ENCODE measurements around the gene LCN1.

The LCN1 gene

GRCh38 chr9:135555203-135555602 lies 34.0 kb downstream of the LCN1 start:
- Histone ChIP-seq H3K27me3 (ENCODE audit: insufficient read depth, low read length) (no peaks in the 10 kb centered on the region), H3K4me3 (ENCODE audit: low read length) (no peak overlapping the region), H3K4me1 (ENCODE audit: insufficient read depth, low read length) (no peaks in the 10 kb centered on the region), H3K9me3 (ENCODE audit: insufficient read depth, low read depth, low read length) (no peaks in the 10 kb centered on the region), H3K27ac (ENCODE audit: low read depth, low read length) (no peak overlapping the region), H3K36me3 (ENCODE audit: insufficient read depth, low read length) (no peaks in the 10 kb centered on the region), H3K9ac (ENCODE audit: low read depth, low read length) (no peak overlapping the region)
- WGBS: 93% methylated on average over 5 of the region's 5 CpGs

GRCh38 chr9:135555910-135556309 lies 34.7 kb downstream of the LCN1 start:
- H3K27ac ChIP-seq (ENCODE audit: low read depth, low read length): no peak overlapping the region
- H3K4me1 ChIP-seq (ENCODE audit: insufficient read depth, low read length): no peaks in the 10 kb centered on the region

GRCh38 chr9:135559606-135560005 lies 38.4 kb downstream of the LCN1 start:
- no peak overlapping the region for H3K27ac ChIP-seq (ENCODE audit: low read depth, low read length)
- WGBS: 89% methylated on average over 11 of the region's 11 CpGs
- no peaks in the 10 kb centered on the region for H3K4me1 ChIP-seq (ENCODE audit: insufficient read depth, low read length)
- H3K4me3 ChIP-seq (ENCODE audit: low read length): no peak overlapping the region
- H3K27me3 ChIP-seq (ENCODE audit: insufficient read depth, low read length): no peaks in the 10 kb centered on the region
- no peaks in the 10 kb centered on the region for H3K36me3 ChIP-seq (ENCODE audit: insufficient read depth, low read length)
- no peaks in the 10 kb centered on the region for H3K9me3 ChIP-seq (ENCODE audit: insufficient read depth, low read depth, low read length)
- H3K9ac ChIP-seq (ENCODE audit: low read depth, low read length): no peak overlapping the region

More at GRCh38 chr9:135555910-135556309, 34.7 kb downstream of the LCN1 start:
- WGBS: 88% methylated on average over 16 of the region's 16 CpGs
- H3K9me3 ChIP-seq (ENCODE audit: insufficient read depth, low read depth, low read length): no peaks in the 10 kb centered on the region
- no peak overlapping the region for H3K4me3 ChIP-seq (ENCODE audit: low read length)
- no peaks in the 10 kb centered on the region for H3K27me3 ChIP-seq (ENCODE audit: insufficient read depth, low read length)
- no peaks in the 10 kb centered on the region for H3K36me3 ChIP-seq (ENCODE audit: insufficient read depth, low read length)
- no peak overlapping the region for H3K9ac ChIP-seq (ENCODE audit: low read depth, low read length)

- Histone ChIP-seq H3K36me3 (ENCODE audit: insufficient read depth, low read length) (no peaks in the 10 kb centered on the region), H3K4me1 (ENCODE audit: insufficient read depth, low read length) (no peaks in the 10 kb centered on the region), H3K4me3 (ENCODE audit: low read length) (no peak within 1 kb of the TSS), H3K27me3 (ENCODE audit: insufficient read depth, low read length) (no peaks in the 10 kb centered on the region), H3K27ac (ENCODE audit: low read depth, low read length) (no peak within 1 kb of the TSS), H3K9ac (ENCODE audit: low read depth, low read length) (no peak within 1 kb of the TSS), H3K9me3 (ENCODE audit: insufficient read depth, low read depth, low read length) (no peaks in the 10 kb centered on the region)
- 91% methylated on average over 20 of the region's 20 CpGs for WGBS
Observed at GRCh38 chr9:135561391-135562234, 40.4 kb downstream of the LCN1 start, which contains the start of gene PAEP. PAEP (plus strand) TSS chr9:135561756.

- Histone ChIP-seq H3K36me3 (ENCODE audit: insufficient read depth, low read length) (no peaks in the 10 kb centered on the region), H3K4me3 (ENCODE audit: low read length) (no peak overlapping the region), H3K27me3 (ENCODE audit: insufficient read depth, low read length) (no peaks in the 10 kb centered on the region), H3K27ac (ENCODE audit: low read depth, low read length) (no peak overlapping the region), H3K9me3 (ENCODE audit: insufficient read depth, low read depth, low read length) (no peaks in the 10 kb centered on the region), H3K9ac (ENCODE audit: low read depth, low read length) (no peak overlapping the region), H3K4me1 (ENCODE audit: insufficient read depth, low read length) (no peaks in the 10 kb centered on the region)
- 95% methylated on average over 17 of the region's 17 CpGs for WGBS
Observed at GRCh38 chr9:135562235-135562745, 41.0 kb downstream of the LCN1 start.

GRCh38 chr9:135563039-135563476 lies 41.8 kb downstream of the LCN1 start:
- H3K27me3 ChIP-seq (ENCODE audit: insufficient read depth, low read length): no peaks in the 10 kb centered on the region
- H3K4me1 ChIP-seq (ENCODE audit: insufficient read depth, low read length): no peaks in the 10 kb centered on the region
- no peaks in the 10 kb centered on the region for H3K36me3 ChIP-seq (ENCODE audit: insufficient read depth, low read length)
- no peak overlapping the region for H3K4me3 ChIP-seq (ENCODE audit: low read length)
- H3K9me3 ChIP-seq (ENCODE audit: insufficient read depth, low read depth, low read length): no peaks in the 10 kb centered on the region
- no peak overlapping the region for H3K27ac ChIP-seq (ENCODE audit: low read depth, low read length)
- 88% methylated on average over 1 of the region's 1 CpG for WGBS
- no peak overlapping the region for H3K9ac ChIP-seq (ENCODE audit: low read depth, low read length)

GRCh38 chr9:135563858-135564257 lies 42.6 kb downstream of the LCN1 start:
- Histone ChIP-seq H3K9ac (ENCODE audit: low read depth, low read length) (no peak overlapping the region), H3K4me3 (ENCODE audit: low read length) (no peak overlapping the region), H3K27ac (ENCODE audit: low read depth, low read length) (no peak overlapping the region), H3K9me3 (ENCODE audit: insufficient read depth, low read depth, low read length) (no peaks in the 10 kb centered on the region; the same call in 1 of the 2 replicates), H3K4me1 (ENCODE audit: insufficient read depth, low read length) (no peaks in the 10 kb centered on the region), H3K36me3 (ENCODE audit: insufficient read depth, low read length) (no peaks in the 10 kb centered on the region), H3K27me3 (ENCODE audit: insufficient read depth, low read length) (no peaks in the 10 kb centered on the region)
- WGBS: 94% methylated on average over 12 of the region's 12 CpGs

GRCh38 chr9:135565141-135565628 lies 43.9 kb downstream of the LCN1 start:
- Histone ChIP-seq H3K27me3 (ENCODE audit: insufficient read depth, low read length) (no peaks in the 10 kb centered on the region), H3K4me1 (ENCODE audit: insufficient read depth, low read length) (no peaks in the 10 kb centered on the region), H3K4me3 (ENCODE audit: low read length) (no peak overlapping the region), H3K9me3 (ENCODE audit: insufficient read depth, low read depth, low read length) (peaks cover 11% of the 10 kb centered on the region), H3K9ac (ENCODE audit: low read depth, low read length) (no peak overlapping the region), H3K27ac (ENCODE audit: low read depth, low read length) (no peak overlapping the region), H3K36me3 (ENCODE audit: insufficient read depth, low read length) (no peaks in the 10 kb centered on the region)
- 88% methylated on average over 9 of the region's 9 CpGs for WGBS

GRCh38 chr9:135565636-135566035 lies 44.4 kb downstream of the LCN1 start:
- 90% methylated on average over 8 of the region's 8 CpGs for WGBS
- no peak overlapping the region for H3K27ac ChIP-seq (ENCODE audit: low read depth, low read length)

GRCh38 chr9:135566552-135566951 lies 45.3 kb downstream of the LCN1 start:
- Histone ChIP-seq H3K27ac (ENCODE audit: low read depth, low read length) (no peak overlapping the region), H3K9me3 (ENCODE audit: insufficient read depth, low read depth, low read length) (peaks cover 11% of the 10 kb centered on the region), H3K36me3 (ENCODE audit: insufficient read depth, low read length) (no peaks in the 10 kb centered on the region), H3K9ac (ENCODE audit: low read depth, low read length) (no peak overlapping the region), H3K4me1 (ENCODE audit: insufficient read depth, low read length) (no peaks in the 10 kb centered on the region), H3K4me3 (ENCODE audit: low read length) (no peak overlapping the region), H3K27me3 (ENCODE audit: insufficient read depth, low read length) (no peaks in the 10 kb centered on the region)
- WGBS: 95% methylated on average over 10 of the region's 10 CpGs

More at GRCh38 chr9:135565636-135566035, 44.4 kb downstream of the LCN1 start:
- no peaks in the 10 kb centered on the region for H3K27me3 ChIP-seq (ENCODE audit: insufficient read depth, low read length)
- no peaks in the 10 kb centered on the region for H3K36me3 ChIP-seq (ENCODE audit: insufficient read depth, low read length)
- H3K9ac ChIP-seq (ENCODE audit: low read depth, low read length): no peak overlapping the region
- H3K4me1 ChIP-seq (ENCODE audit: insufficient read depth, low read length): no peaks in the 10 kb centered on the region
- no peak overlapping the region for H3K4me3 ChIP-seq (ENCODE audit: low read length)
- H3K9me3 ChIP-seq (ENCODE audit: insufficient read depth, low read depth, low read length): peaks cover 11% of the 10 kb centered on the region

- H3K4me1 ChIP-seq (ENCODE audit: insufficient read depth, low read length): no peaks in the 10 kb centered on the region
Observed at GRCh38 chr9:135567311-135567710, 46.1 kb downstream of the LCN1 start.

More at GRCh38 chr9:135567311-135567710, 46.1 kb downstream of the LCN1 start:
- 91% methylated on average over 9 of the region's 9 CpGs for WGBS
- Histone ChIP-seq H3K36me3 (ENCODE audit: insufficient read depth, low read length) (no peaks in the 10 kb centered on the region), H3K9me3 (ENCODE audit: insufficient read depth, low read depth, low read length) (peaks cover 11% of the 10 kb centered on the region), H3K4me3 (ENCODE audit: low read length) (no peak overlapping the region), H3K27ac (ENCODE audit: low read depth, low read length) (no peak overlapping the region), H3K9ac (ENCODE audit: low read depth, low read length) (no peak overlapping the region), H3K27me3 (ENCODE audit: insufficient read depth, low read length) (no peaks in the 10 kb centered on the region)
